HG03342 (cell line): ENCODE results near the gene RRBP1.

Experiments used
- ATAC-seq: cut with Tn5 transposase; IDR thresholded peaks from one replicate; pipeline ENCODE4 v1.9.1; 2021; ENCODE audit warnings: mild to moderate bottlenecking, moderate library complexity; ENCODE audit not compliant: unreplicated experiment

The RRBP1 gene

DNA sequence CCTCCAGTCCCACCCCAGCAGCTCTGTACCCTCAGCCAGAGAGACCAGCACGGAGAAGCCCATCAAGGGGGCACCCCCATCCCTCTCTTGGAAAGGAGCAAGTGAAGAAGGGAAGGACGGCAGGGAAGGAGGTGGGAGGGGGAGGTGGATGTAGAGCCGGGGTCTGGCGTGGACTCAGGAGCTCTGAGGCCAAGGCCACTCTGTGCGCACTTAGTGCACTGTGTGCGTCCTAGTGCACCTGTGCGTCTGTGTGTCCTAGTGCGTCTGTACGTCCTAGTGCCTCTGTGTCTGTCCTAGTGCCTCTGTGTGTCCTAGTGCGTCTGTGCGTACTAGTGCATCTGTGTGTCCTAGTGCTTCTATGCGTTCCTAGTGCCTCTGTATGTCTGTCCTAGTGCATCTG is 58.0 kb downstream of the RRBP1 start:
- ATAC-seq, result no peak

- ATAC-seq, result no peak
These were observed 59.1 kb downstream of the RRBP1 start for GRCh38 chr20:17622851-17623508.

DNA sequence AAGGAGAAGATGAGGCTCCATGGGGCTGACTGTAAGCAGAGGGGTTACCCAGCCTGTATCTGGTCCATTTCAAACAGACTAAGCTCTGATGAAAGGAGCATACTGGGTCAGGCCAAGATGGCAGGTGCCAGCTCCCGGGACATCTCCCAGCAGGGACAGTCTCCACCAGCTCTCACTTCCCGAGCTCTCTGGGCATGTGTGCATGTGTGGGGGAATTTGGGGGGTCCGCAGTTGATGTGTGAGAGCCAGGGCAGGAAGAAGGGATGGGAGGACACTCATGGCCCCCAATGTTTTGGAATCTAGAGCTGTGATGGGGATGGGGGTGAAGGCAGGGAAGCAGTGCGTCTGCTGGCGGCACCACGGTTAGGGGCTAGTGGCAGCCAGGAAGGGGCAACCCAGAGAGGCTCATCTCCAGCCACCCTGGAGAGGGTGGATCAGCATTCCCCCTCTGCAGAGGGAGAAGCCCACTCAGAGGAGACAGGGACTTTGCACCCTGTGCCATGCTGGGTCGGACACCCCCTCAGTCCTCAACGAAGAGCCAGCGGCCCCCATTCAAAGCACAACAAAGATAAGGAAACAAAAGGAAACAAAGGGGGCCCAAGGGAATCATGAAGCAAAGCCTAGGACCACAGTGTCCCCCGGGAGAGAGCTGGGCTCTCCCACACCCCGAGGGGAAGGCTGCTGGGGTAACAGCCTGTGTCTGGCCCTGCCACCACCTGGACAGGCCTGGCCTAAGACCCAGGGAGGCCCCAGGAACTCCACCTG is 59.8 kb downstream of the RRBP1 start:
- no peak for ATAC-seq

GRCh38 chr20:17621229-17621968 is 60.6 kb downstream of the RRBP1 start:
- no peak for ATAC-seq

- no peak for ATAC-seq
These were observed 61.4 kb downstream of the RRBP1 start for GRCh38 chr20:17620371-17621228.

DNA sequence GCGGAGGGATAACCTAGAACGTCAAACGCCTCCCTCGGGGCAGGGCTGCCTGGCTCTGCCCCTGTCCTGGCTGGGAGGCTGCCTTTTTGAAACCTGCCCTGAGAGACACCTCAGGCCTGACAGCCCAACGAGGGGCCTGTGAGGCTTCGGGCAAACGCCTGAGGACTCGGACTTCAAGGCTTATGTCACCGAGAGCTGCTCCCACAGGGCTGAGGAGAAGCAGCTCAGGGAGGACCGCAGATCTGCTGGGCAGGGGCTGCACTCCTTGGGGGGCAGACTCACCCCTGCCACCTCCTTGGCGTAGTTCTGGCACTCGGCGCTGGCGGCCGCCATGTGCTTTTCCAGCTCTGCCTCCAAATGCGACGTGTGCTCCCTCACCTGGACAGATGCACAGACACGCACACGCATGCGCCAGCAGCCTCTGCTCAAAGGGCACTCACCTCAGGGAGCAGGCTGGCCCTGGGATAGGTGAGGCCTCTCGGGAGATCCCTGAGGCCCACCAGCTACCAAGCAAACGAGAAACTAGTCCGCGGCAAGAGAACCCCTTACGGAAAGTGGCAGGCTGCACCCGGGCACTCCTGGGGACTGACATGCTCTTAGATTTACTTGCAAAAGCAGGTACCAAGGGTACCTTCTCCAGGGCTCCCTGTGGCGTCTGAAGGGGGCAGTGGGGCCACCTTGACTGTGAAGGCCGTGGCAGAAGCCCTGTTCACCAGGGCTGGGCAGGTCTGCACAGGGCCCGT is 62.5 kb downstream of the RRBP1 start:
- ATAC-seq, result no peak

DNA sequence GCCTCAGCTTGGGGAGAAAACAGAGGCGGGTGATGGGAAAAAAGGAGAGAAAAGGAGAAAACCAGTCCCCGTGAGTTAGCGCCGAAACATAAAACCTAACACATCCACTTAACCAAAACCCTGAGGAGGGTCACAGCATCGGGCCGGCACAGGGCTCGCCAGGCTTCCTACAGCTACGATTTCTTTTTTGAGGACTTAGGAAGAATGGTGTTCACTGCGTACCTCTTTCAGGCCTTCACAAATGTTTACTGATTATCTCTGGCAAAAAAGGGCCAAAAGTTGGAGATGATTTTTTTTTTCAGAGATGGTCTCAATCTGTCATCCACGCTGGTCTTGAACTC is 63.4 kb downstream of the RRBP1 start:
- no peak for ATAC-seq

DNA sequence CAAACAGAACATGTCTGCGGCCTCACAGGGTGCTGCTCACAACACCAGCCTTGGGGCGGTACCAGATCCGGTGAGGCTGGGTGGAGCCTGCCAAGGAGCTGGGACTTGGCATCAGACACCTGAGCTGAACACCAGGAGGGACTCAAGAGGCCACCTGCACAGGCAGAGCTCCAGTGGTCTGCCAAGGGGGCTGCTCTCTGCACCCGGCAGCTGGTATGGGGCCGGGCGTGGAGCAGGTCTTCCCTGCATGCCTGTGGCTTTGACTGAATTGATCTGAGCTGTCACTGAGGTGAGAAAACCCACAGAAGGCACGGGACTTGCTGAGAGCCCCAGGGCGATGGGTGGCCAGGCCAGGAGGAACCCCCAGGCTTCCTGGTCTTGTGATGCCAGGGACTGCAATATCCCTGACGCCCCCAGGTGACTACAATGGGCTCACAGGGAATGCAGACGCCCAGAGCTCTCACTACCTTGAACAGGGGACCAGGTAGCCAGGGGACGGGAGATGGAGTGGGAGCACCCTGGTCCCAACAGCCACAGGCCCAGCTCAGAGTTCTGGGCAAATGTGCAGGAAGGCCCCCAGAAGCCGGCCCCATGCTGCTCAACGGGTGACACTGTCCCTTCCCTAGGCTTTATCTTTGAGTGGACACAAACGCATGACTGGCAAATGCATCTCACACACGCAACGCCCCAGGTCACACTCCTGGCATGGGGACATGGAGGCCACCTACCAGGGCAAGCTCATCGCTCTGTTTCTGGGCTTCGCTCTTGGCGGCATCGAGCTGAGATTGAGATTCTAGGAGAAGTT is 64.0 kb downstream of the RRBP1 start:
- no peak for ATAC-seq

GRCh38 chr20:17617212-17617867 is 64.7 kb downstream of the RRBP1 start:
- ATAC-seq, result no peak

- no peak for ATAC-seq
These were observed 65.4 kb downstream of the RRBP1 start for GRCh38 chr20:17616480-17617211.

DNA sequence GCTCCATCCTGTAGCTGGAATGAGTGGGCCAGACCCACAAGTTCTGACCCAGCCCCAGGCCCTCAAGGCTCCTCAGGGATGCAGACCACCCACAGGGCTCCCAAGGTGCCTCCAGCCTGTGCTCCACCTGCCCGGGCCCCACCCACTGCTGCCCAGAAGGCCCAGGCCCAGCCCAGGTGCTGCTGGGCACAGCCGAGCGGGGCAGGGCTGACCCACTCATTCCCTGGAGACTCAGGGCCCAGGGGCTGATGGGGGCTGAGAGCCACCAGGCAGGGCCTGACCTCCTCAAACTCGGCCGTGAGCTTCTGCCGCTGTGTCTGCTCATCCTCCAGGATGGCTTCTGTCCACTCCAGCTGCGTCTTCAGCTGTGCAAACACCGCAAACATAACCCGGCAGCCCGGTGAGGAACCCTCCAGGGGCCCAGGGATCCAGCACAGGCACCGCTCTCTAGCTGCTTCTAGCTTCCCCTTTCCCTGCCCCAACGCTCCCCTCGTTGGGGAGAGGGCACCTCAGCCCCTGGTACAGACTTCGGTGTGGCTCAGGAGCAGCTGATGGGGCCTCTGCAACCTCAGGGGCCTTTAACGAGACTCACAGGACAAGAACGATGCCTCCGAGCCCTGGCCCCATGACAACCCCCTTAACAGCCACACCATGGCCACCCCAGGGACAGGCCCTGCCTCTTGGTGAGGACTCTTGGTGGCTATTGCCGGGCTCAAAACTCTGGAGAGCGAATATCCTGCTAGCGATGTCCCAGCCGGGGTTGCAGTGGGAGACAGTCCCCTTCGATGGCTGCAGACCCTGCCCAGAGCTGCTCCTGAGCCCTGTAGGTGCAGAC is 66.2 kb downstream of the RRBP1 start:
- ATAC-seq, result no peak

- no peak for ATAC-seq
These were observed 67.0 kb downstream of the RRBP1 start for GRCh38 chr20:17614812-17615644.

- ATAC-seq, result no peak
These were observed 67.7 kb downstream of the RRBP1 start for GRCh38 chr20:17614176-17614811.

GRCh38 chr20:17613328-17614175 is 68.5 kb downstream of the RRBP1 start:
- no peak for ATAC-seq

- no peak for ATAC-seq
These were observed 69.1 kb downstream of the RRBP1 start for GRCh38 chr20:17612992-17613327.
